HG03280 (cell line): ENCODE measurements around the gene FRG2C.
"Not testable (repeated sequence)": the region's sequence is repeated elsewhere in the genome, so short reads cannot be mapped to it uniquely, and the experiment has no call there.

Experiments
- ATAC-seq: cut with Tn5 transposase; IDR thresholded peaks from one replicate; pipeline ENCODE4 v1.9.1; 2021; ENCODE audit warnings: mild to moderate bottlenecking, moderate library complexity; ENCODE audit not compliant: unreplicated experiment

The FRG2C gene

DNA sequence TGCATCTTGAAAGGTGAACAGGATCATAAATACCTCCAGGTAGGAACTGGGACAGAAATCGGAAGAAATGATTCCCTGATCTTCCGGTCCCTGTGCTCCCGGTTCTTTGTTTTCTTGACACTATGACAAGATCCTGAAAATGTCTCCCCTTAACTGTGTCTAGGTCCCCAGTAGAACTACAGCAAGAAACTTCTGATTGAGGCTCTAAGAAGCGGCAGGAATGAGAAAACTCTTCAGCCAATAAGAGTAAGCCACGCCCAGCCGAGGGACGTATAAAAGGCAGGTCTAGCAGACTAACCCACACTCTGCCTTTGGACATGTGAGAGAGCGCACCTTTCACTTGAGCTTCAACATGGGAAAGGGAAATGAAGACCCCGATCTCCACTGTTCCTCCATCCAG lies at the start of gene FRG2C:
FRG2C (plus strand) TSS at position 301 of the 400 bp plus-strand sequence; CDS start at position 353, 52 bp downstream.
- not testable (repeated sequence) for ATAC-seq

DNA sequence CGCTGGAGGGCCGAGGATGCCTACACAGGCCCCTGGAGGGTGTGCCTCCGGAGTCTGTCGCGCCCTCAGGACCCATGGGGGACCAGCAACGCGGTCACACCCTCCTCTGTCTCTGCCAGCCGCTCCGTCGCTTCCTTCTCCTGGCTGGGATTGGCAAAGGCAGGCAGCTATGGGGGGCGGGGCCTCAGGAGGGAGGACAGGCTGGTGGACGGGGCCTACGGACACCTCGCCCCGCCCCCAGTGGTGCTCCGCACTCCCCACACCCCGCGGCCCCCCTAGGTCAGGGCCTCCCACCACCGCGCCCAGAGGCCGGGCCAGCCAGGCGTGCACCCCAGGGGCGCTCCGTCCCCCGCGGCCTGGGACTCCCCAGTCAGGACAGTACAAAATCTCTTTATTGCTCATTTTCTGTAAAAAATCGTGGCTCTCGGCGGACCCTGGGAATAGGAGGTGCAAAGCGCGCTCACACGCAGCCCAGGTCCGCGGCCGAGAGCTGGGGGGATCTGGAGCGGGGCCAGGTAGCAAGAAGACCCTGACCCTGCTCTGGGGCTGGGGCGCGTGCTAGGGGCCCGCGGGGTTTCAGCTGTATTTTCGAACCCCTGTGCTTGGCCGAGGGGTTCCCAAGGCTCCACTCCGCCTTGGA lies 45.3 kb upstream of the FRG2C start:
- ATAC-seq = not testable (repeated sequence)

DNA sequence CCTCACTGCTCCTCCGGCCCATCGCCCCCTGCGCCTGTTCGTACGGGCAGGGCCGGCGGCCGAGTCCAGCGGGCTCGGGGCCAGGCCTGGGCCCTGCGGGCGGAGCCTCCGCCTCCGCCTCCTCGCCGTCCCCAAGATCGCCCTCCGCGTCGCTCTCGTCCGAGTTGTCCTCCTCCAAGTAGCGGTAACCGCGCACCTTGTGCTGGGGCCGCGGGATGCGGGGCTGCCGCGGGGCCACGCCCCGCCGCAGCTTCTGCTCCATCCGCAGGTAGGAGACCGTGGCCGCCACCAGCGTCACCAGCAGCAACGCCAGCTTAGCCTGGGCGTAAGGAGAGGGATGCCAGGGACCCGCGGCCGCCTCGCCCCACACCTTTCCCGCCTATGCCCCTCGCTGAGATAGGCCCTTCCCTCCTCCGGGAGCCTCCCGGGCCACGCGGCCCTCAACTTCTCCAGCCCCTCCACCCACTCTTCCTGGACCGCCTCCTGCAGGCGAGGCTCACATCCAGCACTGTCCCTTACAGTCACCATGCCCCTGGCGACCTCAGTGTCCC lies 44.6 kb upstream of the FRG2C start:
- not testable (repeated sequence) for ATAC-seq

DNA sequence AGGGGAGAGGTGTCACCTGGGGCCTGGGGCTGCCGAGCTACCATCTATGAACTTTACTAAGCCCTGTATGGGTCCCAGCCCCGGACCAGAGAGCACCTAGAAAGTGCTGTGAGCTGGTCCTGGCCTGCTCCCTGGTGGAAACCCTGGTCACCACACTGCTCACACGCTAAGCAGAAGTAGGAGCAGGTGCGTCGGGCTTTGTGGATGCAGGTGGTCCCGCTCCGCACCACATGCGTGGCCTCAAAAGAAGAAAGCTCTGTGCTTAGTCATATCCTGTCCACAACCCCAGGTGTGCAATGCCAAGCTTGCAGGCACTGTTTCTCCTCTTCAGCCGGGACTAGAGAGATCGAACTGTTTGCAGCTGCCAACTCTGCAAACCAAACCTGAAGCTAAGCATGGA lies 42.4 kb upstream of the FRG2C start:
- ATAC-seq = not testable (repeated sequence)

DNA sequence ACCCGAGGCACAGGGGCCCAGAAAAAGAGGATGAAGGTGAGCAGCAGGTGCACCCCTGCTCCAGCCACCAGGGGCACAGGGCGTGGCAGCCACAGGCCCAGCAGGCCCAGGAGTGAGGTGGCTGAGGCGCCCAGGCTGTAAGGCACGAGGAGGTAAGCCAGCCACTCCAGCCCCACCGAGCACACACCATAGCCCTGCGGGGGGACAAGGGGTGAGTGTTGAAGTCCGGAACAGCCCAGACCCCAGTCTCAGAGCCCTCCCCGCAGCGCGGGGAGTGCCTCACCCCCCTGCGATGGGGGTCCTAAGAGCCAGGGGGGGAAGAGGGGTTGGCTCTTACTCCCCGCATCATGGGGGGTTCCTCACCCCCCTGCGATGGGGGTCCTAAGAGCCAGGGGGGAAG lies 40.5 kb upstream of the FRG2C start:
- ATAC-seq = not testable (repeated sequence)

DNA sequence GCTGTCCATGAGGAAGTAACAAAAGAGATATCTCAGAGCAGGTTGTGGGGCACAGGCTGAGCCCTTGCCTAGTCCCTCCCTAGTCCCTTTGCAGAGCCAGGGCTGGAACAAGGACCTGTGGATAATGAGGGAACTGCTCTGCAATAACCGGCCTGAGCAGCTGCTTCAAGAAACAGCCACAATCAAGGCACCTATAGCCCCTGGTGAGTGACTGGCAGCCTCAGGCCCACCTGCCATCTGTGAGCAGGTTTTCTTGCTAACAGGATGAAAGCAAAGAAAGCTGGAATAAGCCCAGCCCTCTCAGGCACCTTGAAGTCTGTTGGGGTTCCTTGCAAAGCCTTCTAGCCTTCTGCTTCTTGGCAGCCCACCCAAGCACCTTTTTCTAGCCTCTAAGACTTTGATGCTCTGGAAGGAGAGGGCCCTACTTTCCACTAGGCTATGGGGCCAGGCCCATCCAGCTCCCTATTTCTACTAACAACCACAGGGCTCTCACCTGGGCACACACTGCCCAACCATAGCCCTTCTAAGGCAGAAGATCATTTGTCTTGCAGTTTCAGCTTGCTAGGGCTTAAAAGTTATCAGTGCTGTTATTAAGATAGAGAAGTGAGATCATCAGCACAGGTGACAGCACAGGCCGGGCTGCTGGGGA lies 33.1 kb upstream of the FRG2C start:
- not testable (repeated sequence) for ATAC-seq

DNA sequence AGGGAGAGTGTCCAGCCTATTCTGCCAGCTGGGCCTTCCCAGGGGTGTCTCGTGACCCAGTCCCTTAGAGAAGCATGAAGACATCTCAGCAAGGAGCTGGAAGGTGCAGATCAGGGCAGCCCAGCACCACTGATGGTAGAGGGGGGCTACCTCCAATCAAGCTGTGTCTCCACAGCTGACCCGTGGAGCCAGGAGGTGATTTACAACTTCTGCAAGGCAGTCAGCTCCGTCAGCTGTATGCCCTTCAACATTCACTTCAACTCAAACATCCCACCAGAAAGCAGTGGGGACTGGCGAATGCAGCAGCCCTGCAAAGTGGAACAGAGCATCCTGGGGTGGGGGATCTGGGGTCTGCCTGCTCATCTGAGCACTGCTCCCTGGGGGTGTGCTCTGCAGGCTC lies 32.6 kb upstream of the FRG2C start:
- no peak for ATAC-seq

DNA sequence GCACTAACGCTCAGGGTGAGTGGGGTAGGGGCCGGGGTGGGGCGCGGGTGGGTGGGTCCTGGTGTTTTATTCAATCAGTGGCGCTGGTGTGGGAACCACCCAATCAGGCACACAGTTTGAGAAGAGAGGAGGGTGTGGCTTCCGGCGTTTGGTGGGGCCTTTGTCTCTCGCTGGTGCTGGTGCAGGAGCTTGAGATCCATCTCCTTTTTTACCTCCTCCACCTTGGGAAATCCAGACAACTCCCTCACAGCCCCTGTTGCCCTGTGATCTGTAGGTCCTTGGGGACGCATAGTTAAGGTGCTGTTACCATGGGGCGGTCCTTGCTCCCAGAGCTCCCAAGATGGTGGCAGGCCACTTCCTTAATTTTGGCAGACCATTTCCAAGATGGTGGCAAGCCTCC lies 25.2 kb upstream of the FRG2C start:
- not testable (repeated sequence) for ATAC-seq

DNA sequence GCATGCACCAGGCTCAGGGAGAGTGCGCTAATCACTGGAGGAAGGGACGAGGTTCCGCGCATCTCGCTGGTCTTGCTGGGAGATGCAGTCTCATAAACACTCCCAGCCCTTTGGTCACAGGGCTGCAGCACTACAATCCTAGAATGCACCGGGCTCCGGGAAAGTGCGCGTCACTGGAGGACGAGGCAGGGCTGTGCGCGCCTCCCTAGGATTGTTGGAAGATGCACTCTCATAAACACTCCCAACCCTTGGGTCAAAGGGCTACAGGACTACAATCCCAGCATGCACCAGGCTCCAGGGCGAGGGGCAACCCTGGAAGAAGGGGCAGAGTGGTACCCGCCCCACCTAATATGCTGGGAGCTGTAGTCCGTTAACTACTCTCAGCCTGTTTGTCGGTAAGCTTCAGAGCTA lies 23.0 kb upstream of the FRG2C start:
- ATAC-seq = not testable (repeated sequence)

DNA sequence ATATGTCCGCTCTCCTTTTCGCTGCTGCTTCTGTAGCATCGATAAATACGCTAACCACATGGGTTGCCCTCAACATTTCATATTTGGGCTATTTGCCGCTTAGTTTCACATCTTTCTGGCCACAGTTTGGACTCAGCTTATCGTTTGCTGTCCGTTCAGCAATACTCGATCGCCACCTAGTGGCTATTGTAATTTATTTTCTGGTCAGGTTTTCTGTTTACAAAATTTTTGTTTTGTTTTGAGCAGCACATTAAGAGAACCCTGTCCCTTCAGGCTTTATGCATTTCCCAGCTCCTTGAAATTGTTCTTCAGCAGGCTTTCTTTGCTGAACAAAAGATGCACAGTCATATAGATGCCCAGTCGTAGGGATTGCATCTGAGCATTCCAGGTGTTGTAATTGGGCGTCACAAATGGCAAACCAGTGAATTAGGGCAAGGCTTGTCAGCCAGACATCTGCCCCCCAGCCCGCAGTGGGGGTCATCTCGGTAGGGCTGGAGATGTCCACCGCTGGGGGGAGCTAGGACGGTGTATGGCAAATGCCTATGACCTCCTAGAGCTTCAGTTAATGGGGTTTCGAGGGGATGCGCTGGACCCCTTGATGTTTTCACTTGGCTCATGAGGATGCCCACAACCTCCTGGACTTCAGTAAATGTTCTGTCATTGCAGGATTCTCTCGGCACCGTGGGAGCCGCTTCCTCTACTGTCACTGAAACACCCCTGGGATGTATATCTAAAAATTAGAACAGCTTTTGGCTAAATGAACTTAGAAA lies 20.9 kb upstream of the FRG2C start:
- not testable (repeated sequence) for ATAC-seq

DNA sequence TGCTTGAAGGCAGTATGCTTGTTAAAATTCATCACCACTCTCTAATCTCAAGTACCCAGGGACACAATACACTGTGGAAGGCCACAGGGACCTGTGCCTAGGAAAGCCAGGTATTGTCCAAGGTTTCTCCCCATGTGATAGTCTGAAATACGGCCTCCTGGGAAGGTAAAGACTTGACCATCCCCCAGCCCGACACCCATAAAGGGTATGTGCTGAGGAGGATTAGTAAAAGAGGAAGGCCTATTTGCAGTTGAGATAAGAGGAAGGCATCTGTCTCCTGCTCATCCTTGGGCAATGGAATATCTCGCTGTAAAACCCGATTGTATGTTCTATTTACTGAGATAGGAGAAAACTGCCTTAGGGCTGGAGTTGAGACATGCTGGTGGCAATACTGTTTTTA lies 18.6 kb upstream of the FRG2C start:
- ATAC-seq = not testable (repeated sequence)

DNA sequence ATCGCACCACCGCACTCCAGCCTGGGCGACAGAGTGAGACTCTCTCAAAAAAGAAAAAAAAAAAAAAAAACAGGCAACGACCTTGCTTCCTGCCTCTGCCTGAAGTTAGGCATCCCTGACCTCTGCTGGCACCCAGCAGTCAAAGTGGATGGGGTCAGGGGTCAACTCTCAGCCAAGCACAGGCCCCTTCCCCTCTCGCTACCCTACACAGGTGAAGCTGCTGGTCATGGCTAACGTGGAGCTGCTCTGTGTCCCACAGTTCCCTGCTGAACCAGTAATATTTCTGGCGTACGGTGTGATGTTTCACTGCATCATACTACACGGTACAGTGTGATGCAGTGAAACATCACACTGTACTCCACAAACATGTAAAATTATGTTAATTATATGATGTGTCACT lies 13.9 kb upstream of the FRG2C start:
- no peak for ATAC-seq

DNA sequence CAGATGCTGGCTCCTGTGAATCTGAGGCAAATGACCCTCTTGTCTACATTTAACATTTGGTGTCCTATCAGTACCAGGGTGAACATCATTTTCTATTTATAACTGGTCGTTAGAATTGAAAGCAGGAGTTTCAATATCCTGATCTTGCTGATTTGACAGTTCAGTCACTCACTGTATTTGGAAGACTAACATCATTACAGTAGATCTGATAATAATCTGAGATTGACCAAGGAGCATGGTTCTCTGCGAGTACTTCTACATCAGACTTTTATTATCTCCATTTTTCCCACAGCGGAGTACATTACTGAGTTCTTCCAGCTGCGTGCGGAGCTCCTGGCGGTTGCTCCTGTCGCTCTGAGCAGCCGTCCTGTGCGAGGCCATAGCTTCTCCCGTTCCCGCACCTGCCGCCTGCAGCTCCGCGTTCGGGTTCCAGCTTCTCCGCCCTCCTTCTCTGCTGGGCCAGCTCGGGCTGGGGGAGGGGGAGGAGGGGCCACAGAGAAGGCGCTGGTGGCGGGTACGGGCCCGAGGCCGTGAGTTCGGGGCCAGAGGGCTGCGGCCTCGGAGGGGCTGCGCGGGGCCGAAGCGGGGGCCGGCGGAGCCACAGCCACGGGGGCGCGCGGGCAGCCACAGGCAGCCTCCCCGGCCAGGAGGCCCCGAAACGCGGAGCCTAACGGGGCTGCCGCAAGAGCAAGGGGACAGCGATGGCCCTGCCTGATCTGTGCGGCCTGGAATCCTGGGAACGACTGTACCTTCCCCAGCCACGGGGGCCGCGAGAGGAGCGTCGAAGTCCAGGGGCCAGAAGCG lies 8.8 kb upstream of the FRG2C start:
- not testable (repeated sequence) for ATAC-seq

DNA sequence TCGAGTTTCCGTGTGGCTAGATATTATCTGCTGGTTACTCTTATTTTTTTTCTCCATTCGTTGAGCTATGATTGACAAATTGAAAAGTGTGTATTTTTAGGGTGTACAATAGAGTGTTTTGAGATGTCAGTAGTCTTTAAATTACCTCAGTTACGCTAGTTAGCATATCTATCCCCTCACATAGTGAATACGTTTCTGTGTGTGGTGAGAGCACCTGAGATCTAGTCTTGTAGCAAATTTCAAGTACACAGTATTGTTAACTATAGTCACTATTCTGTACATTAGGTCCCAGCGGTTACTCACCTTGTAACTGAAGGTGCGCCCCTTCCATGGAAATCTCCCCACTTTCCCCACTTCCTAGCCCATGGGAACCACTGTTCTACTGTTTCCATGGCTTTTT lies 8.2 kb upstream of the FRG2C start:
- not testable (repeated sequence) for ATAC-seq

DNA sequence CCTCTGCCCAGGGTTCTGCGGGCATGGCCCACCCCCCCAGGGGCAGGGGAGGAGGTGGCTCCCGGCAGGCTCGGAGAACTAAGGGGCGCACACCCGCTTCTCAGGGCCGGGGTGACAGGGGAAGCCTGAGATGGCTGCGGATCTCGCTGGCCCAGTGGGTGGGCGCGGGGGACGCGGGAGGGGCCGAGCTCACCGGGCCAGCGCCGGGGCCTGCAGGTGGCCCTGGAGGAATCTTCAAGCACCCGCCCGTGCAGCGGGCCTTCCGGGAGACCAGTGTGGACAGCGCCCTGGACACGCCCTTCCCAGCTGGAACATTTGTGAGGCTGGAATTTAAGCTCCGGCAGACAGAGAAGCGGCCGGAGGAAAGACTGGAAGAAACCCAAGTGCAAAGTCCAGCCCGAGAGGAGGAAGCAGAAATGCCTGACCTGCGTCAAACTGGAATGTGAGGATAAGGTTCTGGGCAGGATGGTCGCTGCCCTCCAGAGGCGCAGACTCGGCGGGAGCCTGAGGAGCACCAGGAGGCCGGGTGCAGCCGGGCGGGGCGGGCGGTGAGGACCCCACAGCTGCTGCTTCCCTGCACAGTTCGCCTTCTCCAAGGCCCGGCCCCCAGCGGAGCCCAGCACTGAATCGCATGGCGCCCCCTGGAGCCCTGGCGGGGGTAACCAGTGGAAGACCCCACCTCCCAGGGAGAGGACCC lies 5.6 kb upstream of the FRG2C start:
- ATAC-seq = not testable (repeated sequence)

DNA sequence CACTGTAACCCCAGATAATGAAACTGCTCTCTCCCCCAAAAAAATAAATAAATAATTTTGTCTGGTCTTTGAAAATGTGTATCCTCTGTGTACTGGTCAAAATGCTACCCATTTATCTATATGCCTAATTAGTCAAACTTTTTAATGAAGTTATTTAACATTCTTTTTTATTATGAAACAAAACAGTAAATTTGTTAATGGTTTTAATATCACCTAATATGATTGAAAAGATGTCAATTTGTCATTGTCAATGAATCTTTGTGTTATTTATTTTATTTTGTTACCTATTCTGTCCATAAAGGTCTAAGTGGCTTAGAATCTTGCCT lies 5.1 kb upstream of the FRG2C start:
- not testable (repeated sequence) for ATAC-seq

DNA sequence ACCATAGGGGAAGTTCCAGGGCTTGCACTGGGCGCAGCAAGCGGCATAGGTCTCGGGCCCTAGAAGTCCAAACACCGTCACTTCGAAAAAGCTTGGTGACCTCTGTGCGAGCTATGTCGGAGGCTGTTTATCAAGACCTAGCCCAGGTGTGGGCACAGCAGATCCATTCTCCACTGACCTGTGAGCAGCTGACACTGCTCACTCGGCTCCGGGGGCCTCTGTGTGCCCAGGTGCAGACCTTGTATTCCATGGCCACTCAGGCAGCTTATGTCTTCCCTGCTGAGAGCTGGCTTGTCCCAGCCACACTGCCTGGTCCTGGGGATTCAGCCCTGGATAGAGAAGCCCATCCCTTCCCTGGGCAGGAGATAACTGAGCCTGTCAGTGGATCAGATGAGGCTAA lies 1.5 kb downstream of the FRG2C start:
- ATAC-seq = not testable (repeated sequence)

DNA sequence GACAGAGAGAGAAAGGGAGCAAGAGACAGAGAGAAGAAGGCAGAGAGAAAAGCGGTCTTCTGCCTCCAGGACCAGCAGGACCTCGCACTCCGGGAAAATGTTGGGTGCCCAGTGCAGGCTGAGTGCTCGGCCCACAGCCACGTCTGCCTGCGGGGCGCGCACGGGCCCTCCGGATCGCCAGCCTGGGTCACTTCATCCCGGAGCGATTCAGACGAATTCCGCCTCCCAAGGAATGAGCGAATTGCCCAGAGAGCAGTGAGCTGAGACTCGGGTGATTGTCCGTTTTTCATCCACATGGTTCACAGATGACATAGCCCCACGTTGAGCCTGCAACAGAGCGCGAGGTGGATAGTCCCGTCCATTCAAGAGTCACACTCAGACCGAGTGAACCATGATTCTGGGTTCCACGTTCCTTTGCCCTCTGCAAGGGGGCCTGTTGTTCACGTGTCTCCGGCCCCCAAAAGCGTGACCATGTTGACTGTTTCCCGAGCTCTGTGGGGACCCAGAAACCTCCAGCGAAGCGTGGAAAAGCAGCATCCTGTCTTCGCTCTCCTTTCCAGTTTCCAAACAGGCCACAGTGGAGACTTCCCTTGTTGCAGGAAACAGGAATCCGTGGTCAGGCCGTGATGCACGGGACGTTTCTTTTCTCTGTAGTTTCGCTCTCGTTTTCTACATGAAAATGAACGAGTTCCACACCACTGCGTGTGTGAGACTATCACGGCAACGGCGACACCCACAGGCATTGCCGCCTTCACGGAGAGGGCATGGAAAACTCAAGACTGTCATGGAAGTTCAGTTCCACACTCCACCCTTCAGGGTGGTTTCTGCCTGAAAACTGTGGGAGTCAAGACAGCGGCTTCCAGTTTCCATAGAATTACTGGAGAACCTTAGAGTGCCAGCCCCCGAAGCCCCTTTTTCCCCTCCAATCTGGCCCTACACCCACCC lies 3.9 kb downstream of the FRG2C start:
- ATAC-seq = not testable (repeated sequence)

DNA sequence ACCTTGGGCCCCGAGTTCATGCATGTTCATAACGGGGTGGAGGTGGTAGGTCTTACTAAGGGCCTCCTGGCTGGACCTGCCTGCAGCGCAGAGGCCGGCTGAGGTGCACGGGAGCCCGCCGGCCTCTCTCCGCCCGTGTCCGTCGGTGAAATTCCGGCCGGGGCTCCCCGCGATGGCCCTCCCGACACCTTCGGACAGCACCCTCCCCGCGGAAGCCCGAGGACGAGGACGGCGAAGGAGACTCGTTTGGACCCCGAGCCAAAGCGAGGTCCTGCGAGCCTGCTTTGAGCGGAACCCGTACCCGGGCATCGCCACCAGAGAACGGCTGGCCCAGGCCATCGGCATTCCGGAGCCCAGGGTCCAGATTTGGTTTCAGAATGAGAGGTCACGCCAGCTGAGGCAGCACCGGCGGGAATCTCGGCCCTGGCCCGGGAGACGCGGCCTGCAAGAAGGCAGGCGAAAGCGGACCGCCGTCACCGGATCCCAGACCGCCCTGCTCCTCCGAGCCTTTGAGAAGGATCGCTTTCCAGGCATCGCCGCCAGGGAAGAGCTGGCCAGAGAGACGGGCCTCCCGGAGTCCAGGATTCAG lies 4.7 kb downstream of the FRG2C start:
- not testable (repeated sequence) for ATAC-seq
